Uterus (tissue), 2 donors: ENCODE measurements around the gene DGKI.

Experiments
- POLR2A ChIP-seq, 2 donors: fragments of 450-650 bp; IDR thresholded peaks; one replicate each; pipeline ENCODE4 v1.6.1; 2016; ENCODE audit warnings: antibody characterized with exemption in 2 of 2, mild to moderate bottlenecking in 1 of 2, moderate library complexity in 1 of 2
- TF ChIP-seq, protein P1 (sequence below), 4 experiments: fragments of 200-600 bp in 2 of 4; fragments of 450-650 bp in 2 of 4; sonication (generic) in 2 of 4; IDR thresholded peaks; one replicate each; pipeline ENCODE4 v1.5.1; 2016 to 2019; ENCODE audit warnings: antibody characterized with exemption in 4 of 4, mild to moderate bottlenecking in 2 of 4, moderate library complexity in 1 of 4

DNA sequence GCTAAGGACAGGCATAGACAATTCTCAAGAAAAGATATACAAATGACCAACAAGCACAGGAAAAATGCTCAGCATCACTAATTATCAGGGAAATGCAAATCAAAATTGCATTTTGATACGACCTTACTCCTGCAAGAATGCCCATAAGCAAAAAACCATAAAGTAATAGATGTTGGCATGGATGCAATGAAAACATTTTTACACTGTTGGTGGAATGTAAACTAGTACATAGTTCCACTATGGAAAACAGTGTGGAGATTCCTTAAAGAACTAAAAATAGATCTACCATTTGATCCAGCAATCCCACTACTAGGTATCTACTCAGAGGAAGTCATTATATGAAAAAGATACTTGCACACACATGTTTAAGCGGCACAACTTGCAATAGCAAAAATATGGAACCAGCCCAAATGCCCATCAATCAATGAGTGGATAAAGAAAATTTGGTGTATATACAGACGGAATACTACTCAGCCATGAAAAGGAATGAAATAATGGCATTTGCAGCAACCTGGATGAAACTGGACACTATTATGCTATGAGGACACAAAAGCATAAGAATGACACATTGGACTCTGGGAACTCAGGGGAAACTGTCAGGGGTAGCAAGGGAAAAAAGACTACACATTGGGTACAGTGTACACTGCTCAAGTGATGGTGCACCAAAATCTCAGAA, 59.3 kb downstream of the DGKI start:
- TF ChIP-seq, protein P1, sequence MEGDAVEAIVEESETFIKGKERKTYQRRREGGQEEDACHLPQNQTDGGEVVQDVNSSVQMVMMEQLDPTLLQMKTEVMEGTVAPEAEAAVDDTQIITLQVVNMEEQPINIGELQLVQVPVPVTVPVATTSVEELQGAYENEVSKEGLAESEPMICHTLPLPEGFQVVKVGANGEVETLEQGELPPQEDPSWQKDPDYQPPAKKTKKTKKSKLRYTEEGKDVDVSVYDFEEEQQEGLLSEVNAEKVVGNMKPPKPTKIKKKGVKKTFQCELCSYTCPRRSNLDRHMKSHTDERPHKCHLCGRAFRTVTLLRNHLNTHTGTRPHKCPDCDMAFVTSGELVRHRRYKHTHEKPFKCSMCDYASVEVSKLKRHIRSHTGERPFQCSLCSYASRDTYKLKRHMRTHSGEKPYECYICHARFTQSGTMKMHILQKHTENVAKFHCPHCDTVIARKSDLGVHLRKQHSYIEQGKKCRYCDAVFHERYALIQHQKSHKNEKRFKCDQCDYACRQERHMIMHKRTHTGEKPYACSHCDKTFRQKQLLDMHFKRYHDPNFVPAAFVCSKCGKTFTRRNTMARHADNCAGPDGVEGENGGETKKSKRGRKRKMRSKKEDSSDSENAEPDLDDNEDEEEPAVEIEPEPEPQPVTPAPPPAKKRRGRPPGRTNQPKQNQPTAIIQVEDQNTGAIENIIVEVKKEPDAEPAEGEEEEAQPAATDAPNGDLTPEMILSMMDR (IDR thresholded peaks at IDR 0.05) = no peak
- no peak for TF ChIP-seq POLR2A (IDR thresholded peaks at IDR 0.05)
